Esophagus (tissue), 2 donors: Measurements from ENCODE around the gene SAGE1. TPM values are rescaled to one million over a fixed set of nuclear protein-coding genes. Genes with fewer than 3 reads are reported as not detected.
"Not testable (repeated sequence)": the region's sequence is repeated elsewhere in the genome, so short reads cannot be mapped to it uniquely, and the experiment has no call there.

Experiments used
- H3K27ac ChIP-seq, 2 donors: one replicate each; pipeline ENCODE4 v1.5.1; 2013; ENCODE audit warnings: low read depth in 2 of 2, mild to moderate bottlenecking in 2 of 2, inconsistent platforms in 1 of 2, low read length in 1 of 2, moderate library complexity in 1 of 2
- H3K27me3 ChIP-seq, 2 donors: one replicate each; pipeline ENCODE4 v1.6.1; 2013; ENCODE audit warnings: low read length in 2 of 2, control low read depth in 1 of 2, mild to moderate bottlenecking in 1 of 2; ENCODE audit not compliant: insufficient read depth in 2 of 2, control insufficient read depth in 1 of 2
- H3K36me3 ChIP-seq, 2 donors: one replicate each; pipeline ENCODE4 v1.6.1; 2013; ENCODE audit warnings: low read length in 1 of 2; ENCODE audit not compliant: control insufficient read depth in 2 of 2, insufficient read depth in 2 of 2
- H3K4me1 ChIP-seq, 2 donors: one replicate each; pipeline ENCODE4 v1.6.1; 2013; ENCODE audit warnings: low read length in 1 of 2; ENCODE audit not compliant: control insufficient read depth in 2 of 2, insufficient read depth in 2 of 2
- H3K4me3 ChIP-seq, 2 donors: one replicate each; pipeline ENCODE4 v1.5.1; 2013; ENCODE audit warnings: low read length in 2 of 2, mild to moderate bottlenecking in 2 of 2, low read depth in 1 of 2, moderate library complexity in 1 of 2
- H3K9me3 ChIP-seq, 2 donors: one replicate each; pipeline ENCODE4 v1.6.1; 2013; ENCODE audit warnings: mild to moderate bottlenecking in 2 of 2, low read depth in 1 of 2, low read length in 1 of 2, moderate library complexity in 1 of 2; ENCODE audit not compliant: control insufficient read depth in 2 of 2, insufficient read depth in 1 of 2
- WGBS, 2 donors: extraction: QIAGEN DNeasy Blood & Tissue Kit; methylation state at CpG; one replicate each; pipeline ENCODE4 v1.1.7; 2013; 5-methylcytosine and 5-hydroxymethylcytosine counted together
- polyA plus RNA-seq, 2 donors: library from polyadenylated mRNA; stranded (reverse); fragments of 200-250 nt; gene quantifications; one replicate each; pipeline ENCODE4 v1.2.3, GENCODE V29; 2013
- donor health status: healthy with polysubstance abuse.
- donor health status: Bipolar disorder and iron deficiency.

SAGE1 gene
- not detected for polyA plus RNA-seq

DNA sequence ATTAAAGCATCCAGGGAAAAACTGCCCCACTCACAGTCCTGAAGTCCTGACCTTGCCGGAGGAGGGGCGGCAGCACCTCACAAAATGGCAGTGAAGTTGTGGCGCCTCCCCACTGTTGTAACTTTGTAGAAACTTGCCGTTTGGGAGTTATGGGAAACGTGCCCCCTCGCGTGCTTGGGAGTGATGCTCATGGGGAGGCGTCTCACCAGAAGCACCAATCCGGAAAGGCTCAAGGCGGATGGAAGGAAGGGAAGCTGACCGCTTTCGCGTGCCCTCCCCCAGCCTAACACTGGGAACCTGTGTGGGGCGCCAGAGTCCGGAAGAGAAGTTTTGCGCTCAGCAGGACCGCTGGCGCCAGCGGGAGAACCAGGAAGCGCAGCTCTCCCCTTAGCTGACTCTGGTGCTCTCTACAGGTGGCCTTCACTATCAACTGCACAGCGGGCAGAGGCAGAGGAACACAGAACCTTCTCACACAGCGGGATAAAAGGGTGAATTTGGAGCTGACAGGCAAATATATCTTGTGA lies at the start of gene SAGE1, which contains the start of gene CT45A10:
Gene SAGE1 (plus strand): TSS at position 423 of the 524 bp plus-strand sequence. CDS start 2,527 bp downstream, outside the sequence.
Gene CT45A10 (minus strand): TSS at position 151 of the 524 bp plus-strand sequence. CDS start 8,100 bp downstream, outside the sequence.
- WGBS, 2 donors, result 88 to 90% methylated on average over 22 of the region's 22 CpGs
- H3K4me3 ChIP-seq, result no peak within 1 kb of the TSS
- H3K27me3 ChIP-seq, result no peaks in the 10 kb centered on the region
- peaks cover 0 to 11% of the 10 kb centered on the region in 2 donors for H3K9me3 ChIP-seq
- H3K4me1 ChIP-seq, result no peaks in the 10 kb centered on the region
- H3K36me3 ChIP-seq, result no peaks in the 10 kb centered on the region
- no peak within 1 kb of the TSS for H3K27ac ChIP-seq

GRCh38 chrX:135854438-135854837 lies 39.1 kb upstream of the SAGE1 start, which contains the start of gene CT45A8:
Gene CT45A8 (minus strand): TSS chrX:135854538. CDS start chrX:135850783, 3,755 bp downstream.
- not testable (repeated sequence) for H3K9me3 ChIP-seq, H3K36me3 ChIP-seq, H3K27me3 ChIP-seq, H3K27ac ChIP-seq, H3K4me1 ChIP-seq, H3K4me3 ChIP-seq
- WGBS, 2 donors, result no CpG with 5 or more reads among the region's 17 CpGs

GRCh38 chrX:135871712-135872111 lies 21.8 kb upstream of the SAGE1 start, which contains the start of gene CT45A9:
Gene CT45A9 (minus strand): TSS chrX:135871812. CDS start chrX:135868061, 3,751 bp downstream.
- H3K9me3 ChIP-seq, H3K27me3 ChIP-seq, H3K27ac ChIP-seq, H3K4me1 ChIP-seq, H3K4me3 ChIP-seq, H3K36me3 ChIP-seq: not testable (repeated sequence)
- WGBS, 2 donors, result no CpG with 5 or more reads among the region's 17 CpGs

DNA sequence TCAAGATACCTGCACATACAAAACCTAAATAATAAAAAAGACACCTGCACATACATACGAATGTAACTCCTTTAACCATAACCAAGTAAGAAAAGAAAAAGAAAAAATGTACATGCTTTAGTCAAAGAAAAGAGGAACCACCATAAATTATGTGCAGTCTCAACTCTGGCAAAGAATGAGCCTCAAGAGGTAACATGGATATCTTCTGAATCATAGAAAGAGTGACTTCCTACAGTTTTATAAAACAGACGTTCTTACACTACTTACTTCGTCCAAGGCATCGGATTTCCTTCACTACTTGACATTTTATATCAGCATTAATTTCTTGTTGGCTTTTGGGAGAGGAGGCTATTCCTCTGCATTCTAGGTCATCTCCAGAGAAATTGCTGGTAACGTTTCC lies 10.8 kb upstream of the SAGE1 start:
- not testable (repeated sequence) for H3K4me1 ChIP-seq, H3K9me3 ChIP-seq, H3K36me3 ChIP-seq, H3K27ac ChIP-seq, H3K27me3 ChIP-seq, H3K4me3 ChIP-seq
- 53 to 58% methylated on average over 4 of the region's 5 CpGs for WGBS, 2 donors

- not testable (repeated sequence) for H3K27ac ChIP-seq, H3K4me3 ChIP-seq, H3K36me3 ChIP-seq, H3K27me3 ChIP-seq, H3K4me1 ChIP-seq
- WGBS, 2 donors, result 89 to 93% methylated on average over 10 of the region's 18 CpGs
- peaks cover 0 to 10% of the 10 kb centered on the region in 2 donors for H3K9me3 ChIP-seq
These were observed 5.3 kb upstream of the SAGE1 start for GRCh38 chrX:135888230-135888629.

- WGBS, 2 donors, result 65 to 78% methylated on average over 11 to 14 of the region's 15 CpGs
- H3K4me1 ChIP-seq, H3K27ac ChIP-seq: not testable (repeated sequence)
These were observed 4.5 kb upstream of the SAGE1 start for GRCh38 chrX:135888976-135889375.

DNA sequence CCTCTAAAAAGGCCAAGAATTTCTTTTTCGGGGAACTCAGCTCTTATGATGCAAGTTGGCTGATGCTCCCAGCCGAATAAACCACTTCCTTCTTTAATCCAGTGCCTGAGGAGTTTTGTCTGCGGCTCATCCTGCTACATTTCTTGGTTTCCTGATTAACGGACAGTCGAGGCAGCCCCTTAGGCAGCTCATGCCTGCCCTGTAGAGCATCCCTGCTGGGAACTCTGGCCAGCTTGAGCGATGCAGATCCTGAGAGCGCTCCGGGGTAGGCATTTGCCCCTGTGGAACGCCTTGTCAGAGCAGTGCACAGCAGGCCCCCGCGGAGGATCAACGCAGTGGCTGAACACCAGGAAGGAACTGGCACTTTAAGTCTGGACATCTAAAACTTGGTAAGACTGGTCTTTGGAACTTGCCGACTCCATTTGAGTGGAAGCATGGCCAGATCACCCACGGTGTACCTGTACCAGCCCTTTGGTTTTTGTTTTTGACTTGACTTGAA lies 3.4 kb upstream of the SAGE1 start:
- no peak overlapping the region for H3K27ac ChIP-seq
- 88 to 89% methylated on average over 14 of the region's 14 CpGs for WGBS, 2 donors
- H3K4me1 ChIP-seq, result no peaks in the 10 kb centered on the region
- H3K9me3 ChIP-seq, result peaks cover 0 to 11% of the 10 kb centered on the region in 2 donors
- H3K36me3 ChIP-seq, result no peaks in the 10 kb centered on the region
- H3K27me3 ChIP-seq, result no peaks in the 10 kb centered on the region
- H3K4me3 ChIP-seq, result no peak overlapping the region

More at GRCh38 chrX:135888976-135889375, 4.5 kb upstream of the SAGE1 start:
- not testable (repeated sequence) for H3K27me3 ChIP-seq, H3K4me3 ChIP-seq, H3K36me3 ChIP-seq
- peaks cover 0 to 11% of the 10 kb centered on the region in 2 donors for H3K9me3 ChIP-seq

GRCh38 chrX:135892781-135893180 lies 735 bp upstream of the SAGE1 start:
- Histone ChIP-seq H3K27me3 (no peaks in the 10 kb centered on the region), H3K27ac (no peak overlapping the region), H3K36me3 (no peaks in the 10 kb centered on the region), H3K4me1 (no peaks in the 10 kb centered on the region), H3K9me3 (peaks cover 0 to 11% of the 10 kb centered on the region in 2 donors), H3K4me3 (no peak overlapping the region)
- 84 to 93% methylated on average over 11 of the region's 11 CpGs for WGBS, 2 donors

GRCh38 chrX:135910251-135910650 lies 16.7 kb downstream of the SAGE1 start:
- no peaks in the 10 kb centered on the region for H3K36me3 ChIP-seq
- no peak overlapping the region for H3K4me3 ChIP-seq
- H3K4me1 ChIP-seq, result no peaks in the 10 kb centered on the region
- 73% methylated on average over 5 of the region's 5 CpGs for WGBS, 2 donors
- H3K27me3 ChIP-seq, result peaks cover 0 to 4% of the 10 kb centered on the region in 2 donors
- H3K9me3 ChIP-seq, result no peaks in the 10 kb centered on the region
- H3K27ac ChIP-seq, result no peak overlapping the region

DNA sequence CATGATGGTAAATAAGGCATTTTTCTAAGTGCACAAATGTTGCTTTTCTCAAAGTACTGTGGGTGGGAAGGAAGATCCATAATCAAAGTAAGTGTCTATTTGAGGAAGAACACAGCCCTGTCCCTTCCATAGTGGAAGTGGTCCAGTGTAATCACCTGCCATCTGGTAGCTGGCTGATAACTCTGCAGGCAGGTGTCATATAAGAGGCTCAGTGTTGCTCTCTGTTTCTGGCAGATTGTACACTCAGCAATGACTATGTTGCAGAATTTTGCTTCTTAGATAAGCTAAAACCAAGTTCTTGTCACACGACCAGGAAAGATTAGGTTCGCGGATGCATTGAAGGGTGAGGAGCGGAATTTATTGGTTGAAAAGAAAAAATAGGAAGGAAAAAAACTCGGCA lies 20.9 kb downstream of the SAGE1 start:
- Histone ChIP-seq H3K4me3 (no peak overlapping the region), H3K9me3 (no peaks in the 10 kb centered on the region), H3K36me3 (no peaks in the 10 kb centered on the region), H3K27me3 (peaks cover 0 to 4% of the 10 kb centered on the region in 2 donors), H3K4me1 (no peaks in the 10 kb centered on the region), H3K27ac (no peak overlapping the region)
- 90 to 93% methylated on average over 5 of the region's 5 CpGs for WGBS, 2 donors
